ENCODE results near the gene CEPT1. TPM values are rescaled to one million over a fixed set of nuclear protein-coding genes. Genes with fewer than 3 reads are reported as not detected.

CEPT1 gene
- total RNA-seq, 5 donors from 2014 or later (not counting 1 experiment from before 2014, with no cell fraction given): 33.2 to 42.3 (median 36.3) TPM

DNA sequence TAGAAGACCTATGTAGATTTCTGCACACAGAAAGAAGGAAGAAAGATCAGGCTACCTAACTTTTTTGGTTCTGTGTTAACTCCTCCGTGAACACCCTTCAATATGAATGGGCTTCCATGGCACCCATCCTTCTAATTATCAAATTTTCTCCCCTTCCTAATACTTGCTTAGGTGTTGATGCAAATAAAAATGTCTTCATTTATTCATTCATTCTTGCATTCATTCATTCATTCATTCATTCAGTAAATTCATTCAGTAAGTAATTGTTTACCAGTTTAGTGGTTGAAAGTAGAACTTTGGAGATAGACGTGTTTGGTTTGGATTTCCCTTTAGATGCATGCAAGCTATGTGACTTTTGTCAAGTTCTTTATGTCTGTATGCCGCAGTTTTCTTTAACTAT, 92.1 kb downstream of the CEPT1 start:
- Histone ChIP-seq H3K4me1 (ENCODE audit: control insufficient read depth in 1 of 2, extremely low read depth in 1 of 2, insufficient read depth in 2 of 2, low read length in 2 of 2) (peaks cover 34 to 39% of the 10 kb centered on the region in 2 experiments), H3K27me3 (replicated peaks in 1 of 2; ENCODE audit: control insufficient read depth in 2 of 2, extremely low read depth in 1 of 2, insufficient read depth in 2 of 2, low read length in 1 of 2) (no peaks in the 10 kb centered on the region), H3K9me3 (no peaks in the 10 kb centered on the region), H3K4me3 (ENCODE audit: control insufficient read depth in 1 of 2, extremely low read depth in 1 of 2, low read length in 1 of 2) (peak overlapping the region in 1 of 2 donors; percentile 4), H3K36me3 (ENCODE audit: control insufficient read depth in 2 of 2, extremely low read depth in 1 of 2, insufficient read depth in 1 of 2, low read length in 1 of 2) (no peaks in the 10 kb centered on the region), H3K27ac (ENCODE audit: low read length) (no peak overlapping the region)
- Mint-ChIP-seq H3K4me3 (peak overlapping the region in 2 of 3 donors; percentile 1 to 10), H3K9me3 (no peaks in the 10 kb centered on the region), H3K27ac (peak overlapping the region in 1 of 2 donors; percentile 71), H3K4me1 (peaks cover 44 to 86% (median 54%) of the 10 kb centered on the region in 3 donors), H3K36me3 (peaks cover 29% of the 10 kb centered on the region), H3K27me3 (no peaks in the 10 kb centered on the region)
- no CpG with 5 or more reads among the region's 3 CpGs for WGBS (ENCODE audit: insufficient coverage)
- CTCF ChIA-PET: interaction anchor here in 1 of 2 donors (0.9 to 1.0 kb wide), 2 partner anchors 9 to 34 kb away, joined by 3 to 4 read pairs; no protein-coding TSS in a partner anchor
- DNase-seq (no peak), ATAC-seq (replicated peaks in 1 of 4) (no peak)
- POLR2A ChIA-PET: no interaction called here

DNA sequence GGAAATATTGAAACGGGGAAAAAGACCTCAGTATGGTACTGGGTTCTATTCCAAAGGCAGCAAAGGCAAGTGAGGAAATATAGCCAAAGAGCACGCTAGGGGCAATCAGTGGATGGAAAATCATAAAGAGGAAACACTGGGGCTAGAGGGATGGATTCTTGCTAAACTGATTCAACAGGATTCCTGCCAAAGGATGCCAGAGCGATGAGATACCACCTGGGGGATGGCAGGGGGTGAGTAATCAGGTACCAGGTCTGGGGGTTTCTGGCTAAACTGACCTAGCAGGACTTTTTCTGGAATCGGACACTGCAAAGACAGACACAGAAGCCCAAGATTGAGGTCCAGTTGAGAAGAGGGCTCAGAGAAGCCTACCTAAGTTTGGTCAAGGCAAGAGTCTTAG, 94.2 kb downstream of the CEPT1 start:
- H3K4me1 Mint-ChIP-seq: peaks cover 33 to 74% (median 35%) of the 10 kb centered on the region in 3 donors
- H3K9me3 Mint-ChIP-seq: no peaks in the 10 kb centered on the region
- H3K4me3 ChIP-seq (ENCODE audit: control insufficient read depth in 1 of 2, extremely low read depth in 1 of 2, low read length in 1 of 2): no peak overlapping the region
- POLR2A ChIA-PET: interaction anchor here in 1 of 2 donors (0.6 kb wide), 1 partner anchor 16 kb away, joined by 3 read pairs; no protein-coding TSS in a partner anchor
- no peaks in the 10 kb centered on the region for H3K27me3 Mint-ChIP-seq
- 93% methylated on average over 4 of the region's 4 CpGs for WGBS (ENCODE audit: insufficient coverage)
- peaks cover 49% of the 10 kb centered on the region for H3K36me3 Mint-ChIP-seq
- no peaks in the 10 kb centered on the region for H3K9me3 ChIP-seq
- peaks cover 14 to 18% of the 10 kb centered on the region in 2 experiments for H3K4me1 ChIP-seq (ENCODE audit: control insufficient read depth in 1 of 2, extremely low read depth in 1 of 2, insufficient read depth in 2 of 2, low read length in 2 of 2)
- no peak overlapping the region for H3K27ac ChIP-seq (ENCODE audit: low read length)
- H3K27ac Mint-ChIP-seq: no peak overlapping the region
- no peak for ATAC-seq (replicated peaks in 1 of 4)
- CTCF ChIA-PET: no interaction called here
- DNase-seq: no peak
- peaks cover 8 to 10% of the 10 kb centered on the region in 2 donors for H3K36me3 ChIP-seq (ENCODE audit: control insufficient read depth in 2 of 2, extremely low read depth in 1 of 2, insufficient read depth in 1 of 2, low read length in 1 of 2)
- no peaks in the 10 kb centered on the region for H3K27me3 ChIP-seq (replicated peaks in 1 of 2; ENCODE audit: control insufficient read depth in 2 of 2, extremely low read depth in 1 of 2, insufficient read depth in 2 of 2, low read length in 1 of 2)
- no peak overlapping the region for H3K4me3 Mint-ChIP-seq

Other genes starting within 250 kb of the CEPT1 start
- gene LRIF1, start 176.3 kb upstream of the CEPT1 start, total RNA-seq: 10 to 100 TPM in 3 of 5 donors, 1 to 10 TPM in 2; 6.4 to 23.8 (median 19.9) TPM
- 10 to 100 TPM; 28.5 to 36.7 (median 31.5) TPM for gene DRAM2, start 130 bp upstream of the CEPT1 start, total RNA-seq
- gene DENND2D, start 60.4 kb downstream of the CEPT1 start, total RNA-seq: 100 to 1,000 TPM; 128 to 234 (median 222) TPM
- gene CHI3L2, start 87.5 kb downstream of the CEPT1 start, total RNA-seq: 10 to 100 TPM in 4 of 5 donors, 1 to 10 TPM in 1; 3.6 to 28.1 (median 10.9) TPM
- not detected for gene CHIA, start 150.6 kb downstream of the CEPT1 start, total RNA-seq